Karpas-422 (cell line): ENCODE results near the gene ADPRM. TPM values are rescaled to one million over a fixed set of nuclear protein-coding genes. Genes with fewer than 3 reads are reported as not detected.
A peak's percentile ranks its signal among the peaks of the same experiment; 100 is the strongest.

Experiments
- DNase-seq: peaks from one replicate; pipeline ENCODE4 v3.0.0-alpha.2; 2015
- H2AFZ ChIP-seq: fragments of 200-600 bp; sonication (generic); 2 replicates; pipeline ENCODE4 v1.6.1; 2014; ENCODE audit warnings: antibody characterized with exemption, low read length, mixed read lengths
- H3K27ac ChIP-seq: fragments of 200-600 bp; sonication (generic); 2 replicates; pipeline ENCODE4 v1.5.1; 2014; ENCODE audit warnings: mild to moderate bottlenecking, low read length, moderate library complexity
- H3K27me3 ChIP-seq: fragments of 200-600 bp; sonication (generic); 2 replicates; pipeline ENCODE4 v1.6.1; 2014; ENCODE audit warnings: low read length, mixed read lengths
- H3K36me3 ChIP-seq: fragments of 200-600 bp; sonication (generic); 2 replicates; pipeline ENCODE4 v1.6.1; 2014; ENCODE audit warnings: low read length, mixed read lengths; ENCODE audit not compliant: insufficient read depth
- H3K4me1 ChIP-seq: fragments of 200-600 bp; sonication (generic); 2 replicates; pipeline ENCODE4 v1.6.1; 2014; ENCODE audit warnings: mild to moderate bottlenecking, low read length, mixed read lengths
- H3K4me2 ChIP-seq: fragments of 200-600 bp; sonication (generic); 2 replicates; pipeline ENCODE4 v1.6.1; 2014; ENCODE audit warnings: low read length, low read depth, mild to moderate bottlenecking; ENCODE audit not compliant: poor library complexity, severe bottlenecking
- H3K4me3 ChIP-seq: fragments of 200-600 bp; sonication (generic); 2 replicates; pipeline ENCODE4 v1.5.1; 2014; ENCODE audit warnings: mild to moderate bottlenecking, antibody characterized with exemption, low read length, mixed read lengths
- H3K79me2 ChIP-seq: fragments of 200-600 bp; sonication (generic); 2 replicates; pipeline ENCODE4 v1.6.1; 2014; ENCODE audit warnings: mild to moderate bottlenecking, low read length, mixed read lengths
- H3K9ac ChIP-seq: fragments of 200-600 bp; sonication (generic); 2 replicates; pipeline ENCODE4 v1.6.0; 2014; ENCODE audit warnings: low read length
- H3K9me2 ChIP-seq: fragments of 200-600 bp; sonication (generic), shearing (Covaris generic); replicated peaks from 2 replicates; pipeline ENCODE4 v1.6.0; 2014; ENCODE audit warnings: mild to moderate bottlenecking, low read length, moderate library complexity; ENCODE audit not compliant: insufficient read depth
- H3K9me3 ChIP-seq: fragments of 300-700, 200-600 bp; sonication (generic); 2 replicates; pipeline ENCODE4 v1.6.1; 2014; ENCODE audit warnings: low read length, mixed read lengths
- H4K20me1 ChIP-seq: fragments of 200-600 bp; sonication (generic); 2 replicates; pipeline ENCODE4 v1.6.1; 2014; ENCODE audit warnings: mild to moderate bottlenecking, antibody characterized with exemption, low read length, low read depth; ENCODE audit not compliant: insufficient read depth
- total RNA-seq: library from RNA; depleted of rRNA; stranded (reverse); fragments of >200 nt; shearing (Covaris generic); gene quantifications from 2 replicates; pipeline ENCODE4 v1.2.3, GENCODE V29; 2014; ENCODE audit warnings: low replicate concordance; rRNA removed

Gene ADPRM, protein sequence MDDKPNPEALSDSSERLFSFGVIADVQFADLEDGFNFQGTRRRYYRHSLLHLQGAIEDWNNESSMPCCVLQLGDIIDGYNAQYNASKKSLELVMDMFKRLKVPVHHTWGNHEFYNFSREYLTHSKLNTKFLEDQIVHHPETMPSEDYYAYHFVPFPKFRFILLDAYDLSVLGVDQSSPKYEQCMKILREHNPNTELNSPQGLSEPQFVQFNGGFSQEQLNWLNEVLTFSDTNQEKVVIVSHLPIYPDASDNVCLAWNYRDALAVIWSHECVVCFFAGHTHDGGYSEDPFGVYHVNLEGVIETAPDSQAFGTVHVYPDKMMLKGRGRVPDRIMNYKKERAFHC
- total RNA-seq, result 4.7 and 7.8 TPM in 2 replicates

DNA sequence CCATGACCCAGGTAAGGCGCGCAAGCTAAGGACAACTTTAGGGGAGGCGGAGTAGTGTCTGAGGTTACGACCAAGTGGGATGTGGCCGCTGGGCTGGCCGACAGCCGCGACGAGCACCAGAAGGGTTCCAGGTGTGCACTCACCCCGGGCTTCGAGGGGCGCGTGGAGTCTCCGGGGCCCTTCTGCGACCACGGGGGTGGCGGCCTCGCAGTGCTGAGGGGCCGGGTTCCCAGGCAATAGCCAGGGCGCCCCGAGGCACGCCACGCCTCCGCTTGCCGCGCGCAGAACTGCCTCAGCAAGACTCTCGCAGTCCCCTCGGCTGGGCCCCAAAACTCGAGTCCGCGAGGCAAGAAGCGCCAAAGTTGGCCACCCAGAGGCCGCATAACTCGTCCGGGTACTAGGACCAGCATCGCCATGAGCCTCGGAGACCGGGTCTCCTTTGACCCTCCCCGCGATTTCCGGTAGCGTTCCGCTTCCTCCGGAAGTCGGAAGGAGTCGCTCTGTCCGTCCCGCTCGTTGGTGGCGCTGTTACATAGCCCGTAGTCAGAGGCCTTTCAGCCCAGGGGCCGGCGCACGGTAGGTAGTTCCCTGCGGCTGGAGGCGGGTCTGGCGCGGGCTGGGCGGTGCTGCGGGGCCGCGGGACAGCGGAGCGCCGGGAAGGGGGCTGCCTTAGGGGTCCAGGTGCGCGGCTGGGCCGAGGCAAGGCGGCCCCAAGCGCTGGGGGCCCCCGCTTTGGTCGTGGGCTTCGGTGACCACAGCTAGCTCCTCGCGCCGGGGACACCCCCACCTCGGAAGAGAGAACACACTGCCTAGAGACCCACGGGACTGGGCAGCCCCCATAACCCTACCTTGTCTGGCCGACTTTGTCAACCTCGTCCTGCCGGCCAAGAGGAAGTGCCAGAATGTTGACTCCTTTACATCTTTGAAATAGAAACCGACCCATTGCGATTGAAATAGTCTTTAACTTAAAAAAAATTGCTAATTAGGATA lies at the start of gene ADPRM, which contains the start of gene SCO1:
ADPRM (plus strand) TSS at position 503 of the 990 bp plus-strand sequence. CDS start 7,333 bp downstream, outside the sequence.
SCO1 (minus strand) TSS at position 442 of the 990 bp plus-strand sequence; CDS start at position 416, 26 bp downstream.
- Histone ChIP-seq H3K9ac (peak within 1 kb of the TSS; percentile 93), H3K4me1 (peaks cover 23% of the 10 kb centered on the region), H2AFZ (peak within 1 kb of the TSS; percentile 23), H3K79me2 (peaks cover 67% of the 10 kb centered on the region), H3K27me3 (no peaks in the 10 kb centered on the region), H3K4me2 (peak within 1 kb of the TSS; percentile 80), H3K4me3 (peak within 1 kb of the TSS; percentile 93), H3K9me3 (no peaks in the 10 kb centered on the region), H3K36me3 (peaks cover 29% of the 10 kb centered on the region), H3K9me2 (no peaks in the 10 kb centered on the region), H3K27ac (peak within 1 kb of the TSS; percentile 94), H4K20me1 (peaks cover 13% of the 10 kb centered on the region; the same call in 1 of the 2 replicates)
- peak; percentile 98 for DNase-seq

DNA sequence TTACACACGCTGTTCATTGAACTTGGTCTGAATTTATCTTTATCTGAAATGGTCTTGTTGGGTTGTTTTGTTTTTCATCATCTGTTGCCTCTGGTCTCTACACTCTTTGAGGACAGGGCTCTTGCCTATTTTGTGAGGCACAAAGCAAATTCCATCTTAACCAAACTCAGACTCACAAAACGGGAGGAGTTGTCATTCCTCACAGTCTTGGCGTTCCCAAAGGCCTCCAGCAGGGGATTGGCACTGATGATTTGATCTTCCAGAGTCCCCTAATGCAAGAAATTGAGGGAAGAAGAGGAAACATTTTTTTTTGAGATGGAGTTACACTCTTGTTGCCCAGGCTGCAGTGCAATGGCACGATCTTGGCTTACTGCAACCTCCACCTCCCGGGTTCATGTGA lies 49.0 kb upstream of the ADPRM start:
- H3K36me3 ChIP-seq, result no peaks in the 10 kb centered on the region
- H3K4me2 ChIP-seq, result no peak overlapping the region
- no peaks in the 10 kb centered on the region for H3K9me2 ChIP-seq
- DNase-seq, result no peak
- no peaks in the 10 kb centered on the region for H4K20me1 ChIP-seq
- H3K27ac ChIP-seq, result no peak overlapping the region
- H3K9ac ChIP-seq, result no peak overlapping the region
- no peak overlapping the region for H2AFZ ChIP-seq
- no peaks in the 10 kb centered on the region for H3K79me2 ChIP-seq
- H3K9me3 ChIP-seq, result no peaks in the 10 kb centered on the region
- H3K4me3 ChIP-seq, result no peak overlapping the region
- no peaks in the 10 kb centered on the region for H3K27me3 ChIP-seq
- H3K4me1 ChIP-seq, result no peaks in the 10 kb centered on the region

DNA sequence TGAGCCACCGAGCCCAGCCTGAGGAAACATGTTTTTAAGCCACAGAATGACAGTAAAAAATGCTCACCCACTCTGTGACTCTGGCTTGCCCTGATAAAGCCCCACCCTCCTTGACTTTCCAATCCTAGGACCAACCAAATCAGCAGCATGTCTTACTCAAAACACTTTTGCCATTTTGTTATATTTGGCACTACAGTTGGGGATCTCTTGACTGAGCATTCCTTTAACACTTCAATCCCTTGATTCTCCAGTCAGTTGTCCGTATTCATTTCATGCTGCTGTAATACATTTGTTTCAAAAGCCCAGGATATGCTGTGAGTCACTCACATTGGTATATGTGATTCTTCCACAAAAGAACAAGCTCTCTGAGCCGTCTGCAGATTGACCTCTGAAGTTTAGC lies 48.4 kb upstream of the ADPRM start:
- Histone ChIP-seq H3K27me3 (no peaks in the 10 kb centered on the region), H2AFZ (no peak overlapping the region), H3K4me3 (no peak overlapping the region), H4K20me1 (no peaks in the 10 kb centered on the region), H3K9ac (no peak overlapping the region), H3K4me2 (no peak overlapping the region), H3K79me2 (no peaks in the 10 kb centered on the region), H3K4me1 (no peaks in the 10 kb centered on the region), H3K27ac (no peak overlapping the region), H3K36me3 (no peaks in the 10 kb centered on the region), H3K9me3 (no peaks in the 10 kb centered on the region), H3K9me2 (no peaks in the 10 kb centered on the region)
- DNase-seq, result no peak

- Histone ChIP-seq H3K36me3 (no peaks in the 10 kb centered on the region), H3K9me3 (no peaks in the 10 kb centered on the region), H4K20me1 (no peaks in the 10 kb centered on the region), H3K27me3 (no peaks in the 10 kb centered on the region), H3K4me2 (no peak overlapping the region), H3K4me1 (no peaks in the 10 kb centered on the region), H3K9me2 (no peaks in the 10 kb centered on the region), H3K9ac (no peak overlapping the region), H3K4me3 (no peak overlapping the region), H3K79me2 (no peaks in the 10 kb centered on the region), H2AFZ (no peak overlapping the region), H3K27ac (no peak overlapping the region)
- DNase-seq, result no peak
Measured at GRCh38 chr17:10649602-10650001, 47.8 kb upstream of the ADPRM start.

- no peak overlapping the region for H3K9ac ChIP-seq
- no peak overlapping the region for H3K27ac ChIP-seq
- H4K20me1 ChIP-seq, result no peaks in the 10 kb centered on the region
- no peaks in the 10 kb centered on the region for H3K4me1 ChIP-seq
- no peaks in the 10 kb centered on the region for H3K27me3 ChIP-seq
- no peak overlapping the region for H3K4me2 ChIP-seq
- no peaks in the 10 kb centered on the region for H3K36me3 ChIP-seq
- no peak overlapping the region for H3K4me3 ChIP-seq
- no peak for DNase-seq
- no peaks in the 10 kb centered on the region for H3K9me2 ChIP-seq
- H3K9me3 ChIP-seq, result no peaks in the 10 kb centered on the region
- no peak overlapping the region for H2AFZ ChIP-seq
- H3K79me2 ChIP-seq, result no peaks in the 10 kb centered on the region
Measured at GRCh38 chr17:10651927-10652326, 45.5 kb upstream of the ADPRM start.

DNA sequence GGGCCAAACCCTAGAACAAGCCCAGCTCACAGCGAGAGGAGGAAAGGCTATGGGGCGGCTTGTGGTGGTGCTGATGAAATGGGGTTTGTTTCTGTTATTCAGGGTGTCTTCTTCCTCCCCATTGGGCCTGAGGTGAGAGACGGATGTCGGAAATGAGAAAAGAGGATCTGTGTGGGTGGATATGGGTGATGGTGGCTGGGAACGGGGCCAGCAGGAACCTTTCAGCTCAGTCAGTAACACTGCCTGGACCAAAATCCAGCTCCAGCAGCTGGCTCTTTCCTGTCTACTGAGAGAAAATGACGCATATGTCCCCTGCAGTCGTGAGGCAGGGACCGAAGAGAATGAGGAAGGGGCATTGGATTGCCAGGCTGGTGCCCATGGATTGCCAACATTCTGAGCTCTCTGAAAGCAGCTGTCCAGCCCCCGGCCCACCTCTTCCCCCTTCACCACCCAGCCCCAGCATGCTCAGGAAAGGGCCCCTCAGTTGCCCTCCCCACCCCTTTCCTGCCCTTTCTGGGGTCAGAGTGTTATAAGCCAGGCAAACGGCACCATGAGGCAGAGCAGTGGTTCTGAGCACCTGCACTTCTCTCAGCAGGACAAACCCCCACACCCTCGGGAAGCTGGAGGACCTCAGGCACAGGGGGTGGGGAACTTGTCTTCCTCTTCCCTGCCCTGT lies 44.3 kb upstream of the ADPRM start:
- H3K4me3 ChIP-seq, result no peak overlapping the region
- H3K9me2 ChIP-seq, result no peaks in the 10 kb centered on the region
- no peak overlapping the region for H3K27ac ChIP-seq
- H3K36me3 ChIP-seq, result no peaks in the 10 kb centered on the region
- DNase-seq, result no peak
- H3K9ac ChIP-seq, result no peak overlapping the region
- H3K9me3 ChIP-seq, result no peaks in the 10 kb centered on the region
- H3K4me1 ChIP-seq, result no peaks in the 10 kb centered on the region
- H3K79me2 ChIP-seq, result no peaks in the 10 kb centered on the region
- no peak overlapping the region for H3K4me2 ChIP-seq
- no peaks in the 10 kb centered on the region for H4K20me1 ChIP-seq
- no peaks in the 10 kb centered on the region for H3K27me3 ChIP-seq
- H2AFZ ChIP-seq, result no peak overlapping the region

GRCh38 chr17:10653987-10654386 lies 43.4 kb upstream of the ADPRM start:
- Histone ChIP-seq H3K9ac (no peak overlapping the region), H3K4me3 (no peak overlapping the region), H3K9me2 (no peaks in the 10 kb centered on the region), H3K27me3 (no peaks in the 10 kb centered on the region), H3K27ac (no peak overlapping the region), H3K79me2 (no peaks in the 10 kb centered on the region), H3K9me3 (no peaks in the 10 kb centered on the region), H3K4me1 (no peaks in the 10 kb centered on the region), H2AFZ (no peak overlapping the region), H3K36me3 (no peaks in the 10 kb centered on the region), H3K4me2 (no peak overlapping the region), H4K20me1 (no peaks in the 10 kb centered on the region)
- DNase-seq, result no peak
